ENCODE results near the gene SPAAR.

The SPAAR gene

GRCh38 chr9:35903049-35903448 is 6.2 kb upstream of the SPAAR start:
- Histone ChIP-seq H3K4me3 (ENCODE audit: low read depth, low read length) (no peak overlapping the region), H3K79me2 (ENCODE audit: control insufficient read depth, insufficient read depth, low read length, unreplicated experiment) (no peaks in the 10 kb centered on the region), H3K27me3 (ENCODE audit: insufficient read depth, low read length) (no peaks in the 10 kb centered on the region), H2AFZ (ENCODE audit: low read length, unreplicated experiment) (peak overlapping the region; percentile 20), H3K4me1 (ENCODE audit: control insufficient read depth, insufficient read depth, low read length, unreplicated experiment) (peaks cover 50% of the 10 kb centered on the region), H3K36me3 (ENCODE audit: insufficient read depth, low read length) (no peaks in the 10 kb centered on the region), H3K27ac (ENCODE audit: low read depth, low read length) (no peak overlapping the region)

GRCh38 chr9:35904338-35904737 is 5.0 kb upstream of the SPAAR start:
- H3K79me2 ChIP-seq (ENCODE audit: control insufficient read depth, insufficient read depth, low read length, unreplicated experiment) = no peaks in the 10 kb centered on the region
- H3K36me3 ChIP-seq (ENCODE audit: insufficient read depth, low read length) = no peaks in the 10 kb centered on the region
- no peak overlapping the region for H2AFZ ChIP-seq (ENCODE audit: low read length, unreplicated experiment)
- H3K27me3 ChIP-seq (ENCODE audit: insufficient read depth, low read length) = no peaks in the 10 kb centered on the region
- H3K4me3 ChIP-seq (ENCODE audit: low read depth, low read length) = no peak overlapping the region
- peak overlapping the region; percentile 99; the same call in 1 of the 2 replicates for H3K27ac ChIP-seq (ENCODE audit: low read depth, low read length)
- H3K4me1 ChIP-seq (ENCODE audit: control insufficient read depth, insufficient read depth, low read length, unreplicated experiment) = peaks cover 63% of the 10 kb centered on the region

- Histone ChIP-seq H3K79me2 (ENCODE audit: control insufficient read depth, insufficient read depth, low read length, unreplicated experiment) (no peaks in the 10 kb centered on the region), H3K36me3 (ENCODE audit: insufficient read depth, low read length) (no peaks in the 10 kb centered on the region), H2AFZ (ENCODE audit: low read length, unreplicated experiment) (peak overlapping the region; percentile 30), H3K27ac (ENCODE audit: low read depth, low read length) (peak overlapping the region; percentile 99), H3K4me1 (ENCODE audit: control insufficient read depth, insufficient read depth, low read length, unreplicated experiment) (peaks cover 70% of the 10 kb centered on the region), H3K27me3 (ENCODE audit: insufficient read depth, low read length) (no peaks in the 10 kb centered on the region), H3K4me3 (ENCODE audit: low read depth, low read length) (peak overlapping the region; percentile 61)
Measured at GRCh38 chr9:35905051-35905781, 4.1 kb upstream of the SPAAR start.

- Histone ChIP-seq H3K27ac (ENCODE audit: low read depth, low read length) (peak within 1 kb of the TSS; percentile 99), H2AFZ (ENCODE audit: low read length, unreplicated experiment) (peak within 1 kb of the TSS; percentile 30), H3K79me2 (ENCODE audit: control insufficient read depth, insufficient read depth, low read length, unreplicated experiment) (no peaks in the 10 kb centered on the region), H3K4me1 (ENCODE audit: control insufficient read depth, insufficient read depth, low read length, unreplicated experiment) (peaks cover 77% of the 10 kb centered on the region), H3K4me3 (ENCODE audit: low read depth, low read length) (peak within 1 kb of the TSS; percentile 61), H3K36me3 (ENCODE audit: insufficient read depth, low read length) (no peaks in the 10 kb centered on the region), H3K27me3 (ENCODE audit: insufficient read depth, low read length) (no peaks in the 10 kb centered on the region)
Measured at GRCh38 chr9:35905912-35906679, 3.2 kb upstream of the SPAAR start, which contains the start of gene HRCT1. Gene HRCT1 (plus strand): TSS chr9:35906202. CDS start chr9:35906288, 86 bp downstream.

- Histone ChIP-seq H2AFZ (ENCODE audit: low read length, unreplicated experiment) (no peak overlapping the region), H3K4me1 (ENCODE audit: control insufficient read depth, insufficient read depth, low read length, unreplicated experiment) (peaks cover 83% of the 10 kb centered on the region), H3K36me3 (ENCODE audit: insufficient read depth, low read length) (no peaks in the 10 kb centered on the region), H3K27ac (ENCODE audit: low read depth, low read length) (peak overlapping the region; percentile 99), H3K27me3 (ENCODE audit: insufficient read depth, low read length) (no peaks in the 10 kb centered on the region), H3K79me2 (ENCODE audit: control insufficient read depth, insufficient read depth, low read length, unreplicated experiment) (no peaks in the 10 kb centered on the region), H3K4me3 (ENCODE audit: low read depth, low read length) (peak overlapping the region; percentile 58)
Measured at GRCh38 chr9:35906923-35907699, 2.2 kb upstream of the SPAAR start.

GRCh38 chr9:35907711-35908503 is 1.4 kb upstream of the SPAAR start:
- peak overlapping the region; percentile 58 for H3K4me3 ChIP-seq (ENCODE audit: low read depth, low read length)
- peak overlapping the region; percentile 12 for H2AFZ ChIP-seq (ENCODE audit: low read length, unreplicated experiment)
- no peaks in the 10 kb centered on the region for H3K27me3 ChIP-seq (ENCODE audit: insufficient read depth, low read length)
- peaks cover 78% of the 10 kb centered on the region for H3K4me1 ChIP-seq (ENCODE audit: control insufficient read depth, insufficient read depth, low read length, unreplicated experiment)
- no peaks in the 10 kb centered on the region for H3K79me2 ChIP-seq (ENCODE audit: control insufficient read depth, insufficient read depth, low read length, unreplicated experiment)
- H3K36me3 ChIP-seq (ENCODE audit: insufficient read depth, low read length) = no peaks in the 10 kb centered on the region
- H3K27ac ChIP-seq (ENCODE audit: low read depth, low read length) = peak overlapping the region; percentile 99

- H3K27me3 ChIP-seq (ENCODE audit: insufficient read depth, low read length) = no peaks in the 10 kb centered on the region
- H3K36me3 ChIP-seq (ENCODE audit: insufficient read depth, low read length) = no peaks in the 10 kb centered on the region
- peak overlapping the region; percentile 12 for H2AFZ ChIP-seq (ENCODE audit: low read length, unreplicated experiment)
- H3K4me3 ChIP-seq (ENCODE audit: low read depth, low read length) = peak overlapping the region; percentile 28
- H3K27ac ChIP-seq (ENCODE audit: low read depth, low read length) = peak overlapping the region; percentile 99
- no peaks in the 10 kb centered on the region for H3K79me2 ChIP-seq (ENCODE audit: control insufficient read depth, insufficient read depth, low read length, unreplicated experiment)
- H3K4me1 ChIP-seq (ENCODE audit: control insufficient read depth, insufficient read depth, low read length, unreplicated experiment) = peaks cover 73% of the 10 kb centered on the region
Measured at GRCh38 chr9:35908504-35909125, 675 bp upstream of the SPAAR start.

- H2AFZ ChIP-seq (ENCODE audit: low read length, unreplicated experiment) = no peak overlapping the region
Measured at GRCh38 chr9:35909687-35910612, 660 bp downstream of the SPAAR start.

More at GRCh38 chr9:35909687-35910612, 660 bp downstream of the SPAAR start:
- H3K79me2 ChIP-seq (ENCODE audit: control insufficient read depth, insufficient read depth, low read length, unreplicated experiment) = no peaks in the 10 kb centered on the region
- no peaks in the 10 kb centered on the region for H3K36me3 ChIP-seq (ENCODE audit: insufficient read depth, low read length)
- peak overlapping the region; percentile 99 for H3K27ac ChIP-seq (ENCODE audit: low read depth, low read length)
- peaks cover 61% of the 10 kb centered on the region for H3K4me1 ChIP-seq (ENCODE audit: control insufficient read depth, insufficient read depth, low read length, unreplicated experiment)
- H3K27me3 ChIP-seq (ENCODE audit: insufficient read depth, low read length) = no peaks in the 10 kb centered on the region
- no peak overlapping the region for H3K4me3 ChIP-seq (ENCODE audit: low read depth, low read length)

Measured in ACC112 (cell line).